H1 (cell line): ENCODE measurements around the gene UMOD. TPM values are rescaled to one million over a fixed set of nuclear protein-coding genes. Genes with fewer than 3 reads are reported as not detected.

Source experiments
- CTCF ChIA-PET: fragments of 300-600 bp; sonication (Branson Sonifier 250); formaldehyde crosslinking; loops from one replicate; lab custom pipeline; 2021; ENCODE audit not compliant: partially characterized antibody; lab: Charles Lee
- POLR2A ChIA-PET: fragments of 300-600 bp; sonication (Branson Sonifier 250); formaldehyde crosslinking; loops from one replicate; lab custom pipeline; 2021; ENCODE audit warnings: inconsistent platforms; ENCODE audit not compliant: partially characterized antibody; lab: Charles Lee
- DNase-seq, 2 experiments: peaks; one replicate each; pipeline versions ENCODE4 v3.0.0 to v3.0.0-alpha.2; 2010 to 2022; ENCODE audit warnings: low spot score in 2 of 2, low read depth in 1 of 2, mixed read lengths in 1 of 2
- FAIRE-seq: peaks from 2 replicates; lab custom pipeline; 2011; peaks lifted over from hg19 to GRCh38; lab: Jason Lieb, UNC
- H2AFZ ChIP-seq: 2 replicates; pipeline ENCODE4 v1.8.1; 2012; ENCODE audit warnings: low read length, inconsistent platforms
- H2AK5ac ChIP-seq: 2 replicates; pipeline ENCODE4 v1.6.1; 2013; ENCODE audit warnings: low read depth, low read length
- H2BK120ac ChIP-seq: replicated peaks from 2 replicates; pipeline ENCODE3; 2013; ENCODE audit warnings: low read depth, low read length, inconsistent platforms
- H2BK12ac ChIP-seq: 2 replicates; pipeline ENCODE4 v1.6.1; 2013; ENCODE audit warnings: low read depth, low read length
- H2BK15ac ChIP-seq: 2 replicates; pipeline ENCODE4 v1.6.1; 2013; ENCODE audit warnings: low read length
- H2BK20ac ChIP-seq: 2 replicates; pipeline ENCODE4 v1.6.1; 2013; ENCODE audit warnings: low read length
- H2BK5ac ChIP-seq: 2 replicates; pipeline ENCODE4 v1.6.1; 2013; ENCODE audit warnings: low read depth, low read length
- H3K14ac ChIP-seq: 2 replicates; pipeline ENCODE4 v1.6.1; 2013; ENCODE audit warnings: inconsistent platforms; ENCODE audit not compliant: insufficient read length
- H3K18ac ChIP-seq: 2 replicates; pipeline ENCODE4 v1.6.1; 2013; ENCODE audit warnings: low read length; ENCODE audit errors: extremely low read depth
- H3K23ac ChIP-seq: 2 replicates; pipeline ENCODE4 v1.6.1; 2013; ENCODE audit warnings: inconsistent platforms; ENCODE audit not compliant: insufficient read length
- H3K23me2 ChIP-seq: 2 replicates; pipeline ENCODE4 v1.6.1; 2013; ENCODE audit warnings: low read depth, low read length
- H3K27ac ChIP-seq: 2 replicates; pipeline ENCODE4 v1.6.1; 2011; ENCODE audit warnings: low read depth, low read length, inconsistent platforms
- H3K27me3 ChIP-seq, 4 experiments: replicated peaks in 1 of 4; 1 replicate in 1 of 4; 2 replicates in 3 of 4; pipeline versions ENCODE4 v1.6.1 to v1.8.1; 2011 to 2013; ENCODE audit warnings: low read length in 3 of 4, mild to moderate bottlenecking in 3 of 4, inconsistent platforms in 2 of 4, mixed read lengths in 2 of 4, moderate library complexity in 1 of 4; ENCODE audit not compliant: control insufficient read depth in 3 of 4, insufficient read depth in 3 of 4; ENCODE audit errors: extremely low read depth in 1 of 4
- H3K36me3 ChIP-seq, 4 experiments: 2 replicates each; pipeline versions ENCODE4 v1.6.1 to v1.8.1; 2011 to 2013; ENCODE audit warnings: mild to moderate bottlenecking in 4 of 4, low read length in 3 of 4, moderate library complexity in 2 of 4, control low read depth in 1 of 4, inconsistent platforms in 1 of 4; ENCODE audit not compliant: insufficient read depth in 4 of 4, control insufficient read depth in 2 of 4
- H3K4ac ChIP-seq: replicated peaks from 2 replicates; pipeline ENCODE3; 2013; ENCODE audit warnings: low read length, low read depth, mixed read lengths, inconsistent platforms; ENCODE audit not compliant: insufficient read length
- H3K4me1 ChIP-seq, 4 experiments: replicated peaks in 1 of 4; 1 replicate in 1 of 4; 2 replicates in 3 of 4; pipeline versions ENCODE4 v1.6.1 to v1.8.1; 2011 to 2013; ENCODE audit warnings: low read length in 3 of 4, inconsistent platforms in 2 of 4, mixed read lengths in 1 of 4; ENCODE audit not compliant: insufficient read depth in 4 of 4, control insufficient read depth in 3 of 4
- H3K4me2 ChIP-seq, 2 experiments: 2 replicates each; pipeline versions ENCODE4 v1.6.1 to v1.8.1; 2011 to 2013; ENCODE audit warnings: low read depth in 2 of 2, low read length in 2 of 2, control low read depth in 1 of 2, inconsistent platforms in 1 of 2, mild to moderate bottlenecking in 1 of 2; ENCODE audit not compliant: insufficient read depth in 1 of 2
- H3K4me3 ChIP-seq, 4 experiments: fragments of 200-600, 300-600 bp in 1 of 4; sonication (generic), shearing (Covaris generic), sonication (Bioruptor Twin) in 1 of 4; 2 replicates each; pipeline versions ENCODE4 v1.5.1 to v1.8.1; 2011 to 2016; ENCODE audit warnings: low read length in 4 of 4, low read depth in 3 of 4, control low read depth in 2 of 4, inconsistent platforms in 2 of 4, mild to moderate bottlenecking in 2 of 4, mixed read lengths in 1 of 4, moderate library complexity in 1 of 4; ENCODE audit not compliant: insufficient read depth in 2 of 4; ENCODE audit errors: extremely low read depth in 1 of 4
- H3K56ac ChIP-seq: replicated peaks from 2 replicates; pipeline ENCODE3; 2013; ENCODE audit warnings: low read depth, mild to moderate bottlenecking, mixed read lengths, low read length, inconsistent platforms; ENCODE audit not compliant: insufficient read length
- H3K79me1 ChIP-seq: 2 replicates; pipeline ENCODE4 v1.6.1; 2013; ENCODE audit warnings: low read depth, low read length, control low read depth
- H3K79me2 ChIP-seq, 2 experiments: 2 replicates each; pipeline versions ENCODE4 v1.6.1 to v1.8.1; 2012 to 2013; ENCODE audit warnings: low read length in 2 of 2, mild to moderate bottlenecking in 2 of 2, inconsistent platforms in 1 of 2; ENCODE audit not compliant: insufficient read depth in 2 of 2, control insufficient read depth in 1 of 2
- H3K9ac ChIP-seq, 4 experiments: replicated peaks in 1 of 4; 1 replicate in 1 of 4; 2 replicates in 3 of 4; pipeline versions ENCODE4 v1.6.1 to v1.8.1; 2011 to 2013; ENCODE audit warnings: low read depth in 3 of 4, low read length in 3 of 4, control low read depth in 2 of 4, mild to moderate bottlenecking in 2 of 4, moderate library complexity in 2 of 4, inconsistent platforms in 1 of 4; ENCODE audit errors: extremely low read depth in 1 of 4
- H3K9me3 ChIP-seq, 2 experiments: 2 replicates each; pipeline versions ENCODE4 v1.6.1 to v1.8.1; 2012 to 2013; ENCODE audit warnings: mild to moderate bottlenecking in 2 of 2, moderate library complexity in 2 of 2, control low read depth in 1 of 2, inconsistent platforms in 1 of 2, low read depth in 1 of 2, low read length in 1 of 2, mixed read lengths in 1 of 2; ENCODE audit not compliant: insufficient read depth in 2 of 2
- H4K20me1 ChIP-seq, 2 experiments: replicated peaks in 1 of 2; 2 replicates each; pipeline versions ENCODE3 to v1.8.1; 2011 to 2013; ENCODE audit warnings: inconsistent platforms in 2 of 2, low read length in 2 of 2, mild to moderate bottlenecking in 1 of 2; ENCODE audit not compliant: insufficient read depth in 2 of 2, control insufficient read depth in 1 of 2
- H4K5ac ChIP-seq: 2 replicates; pipeline ENCODE4 v1.6.1; 2013; ENCODE audit warnings: low read length, low read depth, mixed read lengths, inconsistent platforms; ENCODE audit not compliant: insufficient read length
- H4K8ac ChIP-seq: 2 replicates; pipeline ENCODE4 v1.8.0; 2013; ENCODE audit warnings: mild to moderate bottlenecking, moderate library complexity, low read length, inconsistent platforms; ENCODE audit not compliant: insufficient read depth; ENCODE audit errors: extremely low read depth
- H4K91ac ChIP-seq: replicated peaks from 2 replicates; pipeline ENCODE3; 2013; ENCODE audit warnings: low read length, mixed read lengths, inconsistent platforms; ENCODE audit not compliant: insufficient read length
- GTF2F1 ChIP-seq: IDR thresholded peaks from 2 replicates; pipeline ENCODE4 v1.6.1; 2012; ENCODE audit warnings: low read depth, low read length, improper control_type of control experiment, borderline replicate concordance
- POU5F1 ChIP-seq: IDR thresholded peaks from 2 replicates; pipeline ENCODE4 v1.6.1; 2011; ENCODE audit warnings: low read depth, mild to moderate bottlenecking, low read length, moderate library complexity
- RAD21 ChIP-seq, 2 experiments: IDR thresholded peaks in 1 of 2; conservative IDR thresholded peaks in 1 of 2; 2 replicates each; pipeline ENCODE4 v1.6.1; 2011; ENCODE audit warnings: low read depth in 2 of 2, low read length in 2 of 2, improper control_type of control experiment in 1 of 2, inconsistent platforms in 1 of 2, mild to moderate bottlenecking in 1 of 2, moderate library complexity in 1 of 2
- SIN3A ChIP-seq, 2 experiments: IDR thresholded peaks in 1 of 2; conservative IDR thresholded peaks in 1 of 2; 2 replicates each; pipeline ENCODE4 v1.6.1; 2011 to 2012; ENCODE audit warnings: low read length in 2 of 2, improper control_type of control experiment in 1 of 2, low read depth in 1 of 2, mild to moderate bottlenecking in 1 of 2
- SIRT6 ChIP-seq: IDR thresholded peaks from one replicate; pipeline ENCODE4 v1.7.1; 2012; ENCODE audit warnings: low read length, inconsistent platforms
- SIX5 ChIP-seq: IDR thresholded peaks from 2 replicates; pipeline ENCODE4 v1.6.1; 2011; ENCODE audit warnings: mild to moderate bottlenecking, low read depth, low read length
- WGBS, 2 experiments: shearing (Covaris generic) in 1 of 2; methylation state at CpG; one replicate each; pipeline versions ENCODE4 v1.1.6 to v1.1.7; 2013 to 2015; ENCODE audit warnings: low lambda C conversion rate in 2 of 2, mixed read lengths in 2 of 2, inconsistent platforms in 1 of 2, low coverage in 1 of 2, missing lambda C conversion rate in 1 of 2; ENCODE audit not compliant: insufficient replicate concordance in 2 of 2, insufficient coverage in 1 of 2, insufficient read length in 1 of 2; ENCODE audit errors: extremely low coverage in 1 of 2, missing lambda C conversion rate in 1 of 2; 5-methylcytosine and 5-hydroxymethylcytosine counted together
- polyA plus RNA-seq, 7 experiments: library from polyadenylated mRNA; depleted of rRNA in 3 of 7; stranded (reverse) in 5 of 7; unstranded in 2 of 7; fragments of >200 nt in 5 of 7; fragments of 200-250 nt in 2 of 7; gene quantifications; 1 replicate in 5 of 7; 2 replicates in 1 of 7; 4 replicates in 1 of 7; pipeline versions ENCODE4 v1.2.1 to v1.2.3, GENCODE V29; 2011 to 2013; ENCODE audit warnings: missing spikeins in 2 of 7, mixed read lengths in 2 of 7
- total RNA-seq: library from RNA; stranded (reverse); fragmentation: NEBNext Ultra II Directional; extraction: Animal tissue kit (Norgen Biotek cat#: 25700); gene quantifications from 2 replicates; pipeline ENCODE4 v1.2.1, GENCODE V29; 2021
- TF ChIP-seq, protein P1 (sequence below): IDR thresholded peaks from 2 replicates; pipeline ENCODE4 v1.6.1; 2011; ENCODE audit warnings: low read depth, mild to moderate bottlenecking, low read length; ENCODE audit not compliant: insufficient read depth

UMOD gene
- total and polyA plus RNA-seq, 2 of the 8 experiments (the other 6 are each of a cell fraction or from before 2014, with no cell fraction given) = not detected

DNA sequence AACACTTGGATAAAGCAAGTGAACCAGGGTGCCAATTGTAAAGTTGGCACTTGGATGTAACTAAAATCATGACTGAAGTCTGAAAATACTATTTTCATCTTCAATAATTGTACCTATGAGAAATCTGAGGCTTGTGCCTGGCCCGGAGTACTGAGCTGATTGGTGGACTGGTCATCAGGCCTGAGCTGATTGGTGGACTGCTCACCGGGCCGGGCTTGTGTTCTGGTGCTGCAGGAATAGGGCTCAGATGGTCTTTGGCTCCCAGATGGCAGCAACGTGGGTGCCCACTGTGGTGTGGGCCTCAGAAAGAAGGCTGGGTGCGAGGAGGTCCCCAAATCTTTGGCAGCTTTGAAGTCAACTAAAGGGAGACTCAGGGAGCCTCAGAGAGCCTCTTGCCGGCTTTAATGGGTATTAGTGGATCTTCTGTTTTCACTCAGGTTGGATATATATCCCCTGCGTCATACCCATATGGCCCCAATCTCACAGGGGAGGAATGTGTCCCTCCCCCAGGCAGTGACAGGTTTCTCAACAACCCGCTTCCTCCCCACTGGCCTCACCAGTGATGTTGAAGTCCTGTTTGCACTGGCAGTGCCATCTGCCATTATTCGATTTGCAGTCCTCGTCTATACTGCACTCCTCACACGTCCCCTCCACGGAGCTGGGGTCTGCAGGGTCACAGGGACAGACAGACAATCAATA is 4.7 kb downstream of the UMOD start:
- DNase-seq (no peak), FAIRE-seq (no peak)
- Histone ChIP-seq H4K8ac (0 out of 2 replicates have a peak overlapping the region, but pooled peaks have one; percentile 6), H3K79me1 (no peaks in the 10 kb centered on the region), H3K27me3 (no peaks in the 10 kb centered on the region), H2BK12ac (no peak overlapping the region), H2BK15ac (no peak overlapping the region), H2BK5ac (no peak overlapping the region), H2BK120ac (no peak overlapping the region), H3K9ac (no peak overlapping the region), H3K79me2 (no peaks in the 10 kb centered on the region), H4K20me1 (no peaks in the 10 kb centered on the region), H3K4ac (no peak overlapping the region), H3K9me3 (no peaks in the 10 kb centered on the region), H4K5ac (no peak overlapping the region), H2AK5ac (0 out of 2 replicates have a peak overlapping the region, but pooled peaks have one; percentile 39), H4K91ac (no peak overlapping the region), H2AFZ (no peak overlapping the region; the same call in 1 of the 2 replicates), H3K23ac (no peak overlapping the region), H3K18ac (no peak overlapping the region; the same call in 1 of the 2 replicates), H3K4me1 (peaks cover 0 to 2% (median 0%) of the 10 kb centered on the region in 4 experiments; a peak in 2 of 7 replicates), H3K56ac (no peak overlapping the region), H3K36me3 (no peaks in the 10 kb centered on the region), H2BK20ac (no peak overlapping the region), H3K4me2 (no peak overlapping the region), H3K23me2 (no peaks in the 10 kb centered on the region), H3K4me3 (no peak overlapping the region), H3K14ac (no peak overlapping the region), H3K27ac (no peak overlapping the region)
- TF ChIP-seq RAD21 (IDR thresholded peaks at IDR 0.05 in 1 of 2, conservative IDR thresholded peaks at IDR 0.05 in 1 of 2; ENCODE audit: low read depth in 2 of 2, low read length in 2 of 2) (no peak), SIRT6 (no peak), SIN3A (conservative IDR thresholded peaks at IDR 0.05 in 1 of 2, IDR thresholded peaks at IDR 0.05 in 1 of 2; ENCODE audit: low read depth in 1 of 2, low read length in 2 of 2) (no peak), SIX5 (no peak), GTF2F1 (no peak), POU5F1 (no peak)
- TF ChIP-seq, protein P1, sequence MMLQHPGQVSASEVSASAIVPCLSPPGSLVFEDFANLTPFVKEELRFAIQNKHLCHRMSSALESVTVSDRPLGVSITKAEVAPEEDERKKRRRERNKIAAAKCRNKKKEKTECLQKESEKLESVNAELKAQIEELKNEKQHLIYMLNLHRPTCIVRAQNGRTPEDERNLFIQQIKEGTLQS = no peak
- POLR2A ChIA-PET = no interaction called here
- CTCF ChIA-PET = interaction anchor here (0.6 to 5.7 kb wide), 14 partner anchors 11 to 1378 kb away, joined by 3 to 47 read pairs (median 4); partner anchors contain the start of gene GP2
- WGBS, 2 experiments = 76% methylated on average over 12 of the region's 12 CpGs; no CpG with 5 or more reads in 1 of the 2 experiments
